Panc1 (cell line): ENCODE data around the gene ATE1.

Source experiments
- POLR2AphosphoS5 ChIP-seq: IDR thresholded peaks from 2 replicates; pipeline ENCODE4 v1.6.1; 2012; ENCODE audit warnings: mild to moderate bottlenecking, low read depth, low read length, moderate library complexity
- SIN3A ChIP-seq: IDR thresholded peaks from 2 replicates; pipeline ENCODE4 v1.6.1; 2012; ENCODE audit warnings: low read depth, mild to moderate bottlenecking, low read length, moderate library complexity, borderline replicate concordance; ENCODE audit not compliant: insufficient read depth
- TF ChIP-seq, protein P1 (sequence below): fragments of 450-650 bp; IDR thresholded peaks from 2 replicates; pipeline ENCODE4 v1.5.1; 2017; ENCODE audit warnings: mild to moderate bottlenecking
- TF ChIP-seq, protein P2 (sequence below), 2 experiments: IDR thresholded peaks; 2 replicates each; pipeline ENCODE4 v1.6.1; 2011 to 2012; ENCODE audit warnings: low read depth in 2 of 2, control low read depth in 1 of 2, low read length in 1 of 2, mild to moderate bottlenecking in 1 of 2, moderate library complexity in 1 of 2; ENCODE audit not compliant: insufficient read depth in 1 of 2

DNA sequence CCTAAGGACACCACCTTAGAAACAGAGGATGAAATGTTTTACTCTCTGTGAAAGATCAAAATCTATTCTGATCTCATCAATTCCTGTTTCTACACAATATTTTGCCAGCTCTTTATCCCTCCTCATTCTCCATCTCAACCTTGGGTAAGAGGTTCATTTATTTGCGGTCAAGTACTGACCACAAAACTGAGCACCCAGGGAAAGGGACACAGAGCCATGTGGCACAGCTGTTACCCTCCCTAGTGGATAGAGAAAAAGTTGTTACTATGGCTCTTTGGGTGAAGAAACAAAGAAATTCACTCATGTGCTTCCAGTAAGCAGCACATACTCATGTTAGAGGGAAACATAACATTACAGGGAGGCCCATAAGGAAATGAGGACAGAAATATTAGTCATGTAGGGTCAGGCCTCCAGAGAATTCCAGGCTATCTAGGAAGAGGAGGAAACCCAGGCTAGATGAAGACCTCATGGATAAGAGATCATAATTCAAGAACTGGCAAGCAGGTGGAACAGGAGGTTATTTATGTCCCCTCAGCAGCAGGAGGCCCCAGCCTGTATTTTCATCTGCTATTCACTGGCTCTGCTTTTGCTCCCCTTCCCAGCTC is 114.5 kb downstream of the ATE1 start:
- TF ChIP-seq, protein P1, sequence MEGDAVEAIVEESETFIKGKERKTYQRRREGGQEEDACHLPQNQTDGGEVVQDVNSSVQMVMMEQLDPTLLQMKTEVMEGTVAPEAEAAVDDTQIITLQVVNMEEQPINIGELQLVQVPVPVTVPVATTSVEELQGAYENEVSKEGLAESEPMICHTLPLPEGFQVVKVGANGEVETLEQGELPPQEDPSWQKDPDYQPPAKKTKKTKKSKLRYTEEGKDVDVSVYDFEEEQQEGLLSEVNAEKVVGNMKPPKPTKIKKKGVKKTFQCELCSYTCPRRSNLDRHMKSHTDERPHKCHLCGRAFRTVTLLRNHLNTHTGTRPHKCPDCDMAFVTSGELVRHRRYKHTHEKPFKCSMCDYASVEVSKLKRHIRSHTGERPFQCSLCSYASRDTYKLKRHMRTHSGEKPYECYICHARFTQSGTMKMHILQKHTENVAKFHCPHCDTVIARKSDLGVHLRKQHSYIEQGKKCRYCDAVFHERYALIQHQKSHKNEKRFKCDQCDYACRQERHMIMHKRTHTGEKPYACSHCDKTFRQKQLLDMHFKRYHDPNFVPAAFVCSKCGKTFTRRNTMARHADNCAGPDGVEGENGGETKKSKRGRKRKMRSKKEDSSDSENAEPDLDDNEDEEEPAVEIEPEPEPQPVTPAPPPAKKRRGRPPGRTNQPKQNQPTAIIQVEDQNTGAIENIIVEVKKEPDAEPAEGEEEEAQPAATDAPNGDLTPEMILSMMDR, result no peak
- TF ChIP-seq, protein P2, sequence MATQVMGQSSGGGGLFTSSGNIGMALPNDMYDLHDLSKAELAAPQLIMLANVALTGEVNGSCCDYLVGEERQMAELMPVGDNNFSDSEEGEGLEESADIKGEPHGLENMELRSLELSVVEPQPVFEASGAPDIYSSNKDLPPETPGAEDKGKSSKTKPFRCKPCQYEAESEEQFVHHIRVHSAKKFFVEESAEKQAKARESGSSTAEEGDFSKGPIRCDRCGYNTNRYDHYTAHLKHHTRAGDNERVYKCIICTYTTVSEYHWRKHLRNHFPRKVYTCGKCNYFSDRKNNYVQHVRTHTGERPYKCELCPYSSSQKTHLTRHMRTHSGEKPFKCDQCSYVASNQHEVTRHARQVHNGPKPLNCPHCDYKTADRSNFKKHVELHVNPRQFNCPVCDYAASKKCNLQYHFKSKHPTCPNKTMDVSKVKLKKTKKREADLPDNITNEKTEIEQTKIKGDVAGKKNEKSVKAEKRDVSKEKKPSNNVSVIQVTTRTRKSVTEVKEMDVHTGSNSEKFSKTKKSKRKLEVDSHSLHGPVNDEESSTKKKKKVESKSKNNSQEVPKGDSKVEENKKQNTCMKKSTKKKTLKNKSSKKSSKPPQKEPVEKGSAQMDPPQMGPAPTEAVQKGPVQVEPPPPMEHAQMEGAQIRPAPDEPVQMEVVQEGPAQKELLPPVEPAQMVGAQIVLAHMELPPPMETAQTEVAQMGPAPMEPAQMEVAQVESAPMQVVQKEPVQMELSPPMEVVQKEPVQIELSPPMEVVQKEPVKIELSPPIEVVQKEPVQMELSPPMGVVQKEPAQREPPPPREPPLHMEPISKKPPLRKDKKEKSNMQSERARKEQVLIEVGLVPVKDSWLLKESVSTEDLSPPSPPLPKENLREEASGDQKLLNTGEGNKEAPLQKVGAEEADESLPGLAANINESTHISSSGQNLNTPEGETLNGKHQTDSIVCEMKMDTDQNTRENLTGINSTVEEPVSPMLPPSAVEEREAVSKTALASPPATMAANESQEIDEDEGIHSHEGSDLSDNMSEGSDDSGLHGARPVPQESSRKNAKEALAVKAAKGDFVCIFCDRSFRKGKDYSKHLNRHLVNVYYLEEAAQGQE (IDR thresholded peaks at IDR 0.05; ENCODE audit: insufficient read depth in 1 of 2, low read depth in 2 of 2, low read length in 1 of 2), result no peak
- TF ChIP-seq SIN3A (no peak), POLR2AphosphoS5 (no peak)
